GM12864 (cell line): ENCODE results near the gene CAMK2N1.

Experiments
- DNase-seq: peaks from one replicate; pipeline ENCODE4 v3.0.0-alpha.2; 2011; ENCODE audit warnings: low read depth
- H3K4me3 ChIP-seq: 2 replicates; pipeline ENCODE4 v1.5.1; 2011; ENCODE audit warnings: mild to moderate bottlenecking, low read depth, low read length, control low read depth
- TF ChIP-seq, protein P1 (sequence below): IDR thresholded peaks from 2 replicates; pipeline ENCODE4 v1.5.1; 2011; ENCODE audit warnings: low read depth, mild to moderate bottlenecking, moderate library complexity, low read length, control low read depth, inconsistent platforms; ENCODE audit errors: missing control alignments

CAMK2N1 gene

DNA sequence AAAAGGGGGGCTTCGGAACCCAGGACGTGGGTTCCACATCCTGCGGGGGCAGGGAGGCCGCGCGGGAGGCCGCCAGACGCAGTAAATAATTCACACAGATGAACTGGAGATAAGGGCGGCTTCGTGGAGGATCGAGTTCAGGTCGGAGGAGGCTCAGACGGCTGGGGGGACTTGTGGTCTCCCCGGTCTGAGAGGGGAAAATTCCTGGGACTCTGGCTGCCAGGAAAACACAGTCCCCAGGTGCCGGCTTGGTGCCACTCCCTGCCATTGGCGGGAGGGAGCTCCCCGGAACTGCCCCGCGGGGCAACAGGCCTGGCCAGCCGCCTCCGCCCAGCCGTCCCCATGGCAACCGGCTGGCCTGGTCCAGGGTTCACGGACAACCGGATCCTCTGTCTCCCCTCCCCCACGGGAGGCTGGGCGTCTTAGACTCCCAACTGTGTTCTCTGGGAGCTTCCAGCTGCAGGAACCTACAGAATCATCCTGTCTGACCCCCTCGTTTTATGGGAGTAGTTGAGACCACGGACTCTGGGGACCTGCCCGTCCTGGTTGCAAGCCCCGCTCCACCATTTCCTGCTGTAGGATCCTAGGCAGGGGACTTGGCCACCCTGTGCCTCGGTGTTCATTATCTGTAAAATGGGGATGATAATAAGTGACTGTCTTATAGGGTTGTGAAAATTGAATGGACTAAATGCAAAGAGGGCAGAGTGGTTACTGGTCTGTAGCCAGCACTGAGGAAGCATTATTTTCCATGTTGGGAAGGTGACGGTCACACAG, 9.6 kb downstream of the CAMK2N1 start:
- no peak for DNase-seq
- TF ChIP-seq, protein P1, sequence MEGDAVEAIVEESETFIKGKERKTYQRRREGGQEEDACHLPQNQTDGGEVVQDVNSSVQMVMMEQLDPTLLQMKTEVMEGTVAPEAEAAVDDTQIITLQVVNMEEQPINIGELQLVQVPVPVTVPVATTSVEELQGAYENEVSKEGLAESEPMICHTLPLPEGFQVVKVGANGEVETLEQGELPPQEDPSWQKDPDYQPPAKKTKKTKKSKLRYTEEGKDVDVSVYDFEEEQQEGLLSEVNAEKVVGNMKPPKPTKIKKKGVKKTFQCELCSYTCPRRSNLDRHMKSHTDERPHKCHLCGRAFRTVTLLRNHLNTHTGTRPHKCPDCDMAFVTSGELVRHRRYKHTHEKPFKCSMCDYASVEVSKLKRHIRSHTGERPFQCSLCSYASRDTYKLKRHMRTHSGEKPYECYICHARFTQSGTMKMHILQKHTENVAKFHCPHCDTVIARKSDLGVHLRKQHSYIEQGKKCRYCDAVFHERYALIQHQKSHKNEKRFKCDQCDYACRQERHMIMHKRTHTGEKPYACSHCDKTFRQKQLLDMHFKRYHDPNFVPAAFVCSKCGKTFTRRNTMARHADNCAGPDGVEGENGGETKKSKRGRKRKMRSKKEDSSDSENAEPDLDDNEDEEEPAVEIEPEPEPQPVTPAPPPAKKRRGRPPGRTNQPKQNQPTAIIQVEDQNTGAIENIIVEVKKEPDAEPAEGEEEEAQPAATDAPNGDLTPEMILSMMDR, result no peak
- no peak overlapping the region for H3K4me3 ChIP-seq

DNA sequence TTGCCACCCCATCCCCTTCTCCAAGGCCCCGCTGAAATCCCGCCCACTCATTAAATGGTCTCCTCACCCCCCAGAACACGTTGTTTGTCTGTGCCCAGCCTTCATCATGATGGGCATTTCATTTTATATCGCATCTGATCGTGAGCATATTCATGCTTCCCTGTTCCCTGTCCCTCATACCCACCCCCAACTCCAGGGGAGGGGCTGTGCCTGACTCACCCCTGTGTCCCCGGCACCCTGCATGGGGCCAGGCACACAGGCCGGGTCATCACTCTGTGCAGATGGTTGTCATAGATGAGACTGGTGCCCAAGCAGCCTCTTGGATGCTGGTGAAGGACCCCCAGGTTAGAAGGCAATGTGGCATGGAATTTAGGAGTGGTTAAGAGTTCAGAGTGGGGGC, 11.0 kb downstream of the CAMK2N1 start:
- TF ChIP-seq, protein P1, result no peak
- no peak for DNase-seq
- no peak overlapping the region for H3K4me3 ChIP-seq

DNA sequence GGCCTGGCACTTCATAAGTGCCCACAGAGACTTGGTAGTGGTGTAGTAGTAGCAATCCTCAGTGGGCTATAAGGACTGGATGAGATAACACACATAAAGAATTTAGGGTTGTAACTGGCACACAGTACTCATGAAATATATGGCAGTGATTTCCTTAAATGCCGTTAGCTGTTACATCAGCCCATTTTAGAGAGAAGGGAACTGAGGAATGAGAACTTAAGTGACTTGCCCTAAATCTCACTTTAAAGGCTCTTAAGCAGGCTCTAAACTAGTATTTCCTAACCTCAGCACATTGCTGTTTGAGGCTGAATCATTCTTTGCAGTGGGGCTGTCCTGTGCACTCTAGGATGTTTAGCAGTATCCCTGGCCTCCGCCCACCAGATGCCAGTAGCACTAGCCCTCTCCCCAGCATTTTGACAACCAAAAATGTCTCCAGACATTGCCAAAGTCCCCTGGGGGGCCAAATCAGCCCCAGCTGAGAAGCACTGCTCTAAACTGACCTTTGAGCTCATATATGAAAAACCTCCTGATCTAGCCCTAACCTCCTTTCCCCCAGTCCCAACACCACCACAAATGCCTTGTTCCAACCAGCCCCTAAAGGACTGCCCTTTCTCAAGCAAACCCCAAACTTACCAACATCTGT, 11.6 kb downstream of the CAMK2N1 start:
- H3K4me3 ChIP-seq, result no peak overlapping the region
- TF ChIP-seq, protein P1, result no peak
- no peak for DNase-seq

DNA sequence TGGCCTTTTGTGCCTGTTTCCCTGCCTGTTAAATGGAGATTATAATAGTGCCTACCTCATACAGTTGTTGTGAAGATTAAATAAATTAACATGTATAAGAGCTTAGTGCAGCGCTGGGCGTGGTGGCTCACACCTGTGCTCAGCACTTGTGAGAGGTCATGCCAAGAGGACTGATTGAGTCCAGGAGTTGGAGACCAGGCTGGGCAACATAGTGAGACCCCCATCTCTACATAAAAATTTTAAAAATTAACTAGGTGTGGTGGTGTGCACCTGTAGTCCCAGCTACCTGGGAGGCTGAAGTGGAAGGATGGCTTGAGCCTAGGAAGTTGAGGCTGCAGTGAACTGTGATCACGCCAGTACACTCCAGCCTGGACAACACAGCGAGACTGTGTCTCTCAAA, 12.1 kb downstream of the CAMK2N1 start:
- no peak overlapping the region for H3K4me3 ChIP-seq
- TF ChIP-seq, protein P1, result no peak
- no peak for DNase-seq

DNA sequence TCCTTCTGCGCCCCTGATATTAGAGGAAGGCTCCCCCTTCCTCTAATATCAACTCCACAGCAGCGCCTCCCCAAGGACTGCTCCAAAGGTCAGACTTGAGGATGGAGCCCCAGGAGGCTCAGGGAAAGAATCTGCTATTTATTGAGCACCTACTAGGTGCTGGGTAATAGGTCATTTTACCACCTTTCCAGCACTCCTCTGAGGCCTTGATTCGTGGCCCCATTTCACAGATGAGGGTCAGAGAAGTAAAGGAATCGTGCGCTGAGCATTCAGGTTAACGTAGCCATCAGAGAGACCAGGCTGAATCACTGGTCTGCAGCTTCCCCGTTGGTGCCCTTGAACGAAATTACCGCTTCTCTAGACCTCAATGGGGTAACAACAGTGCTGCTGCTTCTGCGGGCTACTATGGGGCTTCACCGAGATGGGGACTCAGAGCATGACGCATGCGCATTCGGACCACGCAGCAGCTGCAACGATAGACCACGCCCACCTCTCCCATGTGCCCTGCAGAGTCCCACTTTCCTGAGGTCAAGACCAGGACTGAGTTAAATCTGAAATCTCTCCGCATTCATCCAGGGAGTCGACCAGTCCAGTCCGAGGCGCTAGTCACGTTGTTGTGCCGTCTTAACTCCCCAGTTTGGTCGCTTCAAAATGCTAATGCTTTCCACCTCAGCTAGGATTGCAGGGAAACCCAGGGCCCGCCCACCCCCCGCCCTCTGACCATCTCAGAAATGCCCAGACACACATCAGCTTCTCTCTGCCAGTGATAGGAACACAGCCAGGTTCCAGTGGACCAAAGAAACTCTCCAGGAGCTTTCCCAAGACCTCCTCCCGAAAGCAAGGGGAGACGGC, 12.9 kb downstream of the CAMK2N1 start:
- TF ChIP-seq, protein P1, result no peak
- peak; percentile 10 for DNase-seq
- H3K4me3 ChIP-seq, result no peak overlapping the region

DNA sequence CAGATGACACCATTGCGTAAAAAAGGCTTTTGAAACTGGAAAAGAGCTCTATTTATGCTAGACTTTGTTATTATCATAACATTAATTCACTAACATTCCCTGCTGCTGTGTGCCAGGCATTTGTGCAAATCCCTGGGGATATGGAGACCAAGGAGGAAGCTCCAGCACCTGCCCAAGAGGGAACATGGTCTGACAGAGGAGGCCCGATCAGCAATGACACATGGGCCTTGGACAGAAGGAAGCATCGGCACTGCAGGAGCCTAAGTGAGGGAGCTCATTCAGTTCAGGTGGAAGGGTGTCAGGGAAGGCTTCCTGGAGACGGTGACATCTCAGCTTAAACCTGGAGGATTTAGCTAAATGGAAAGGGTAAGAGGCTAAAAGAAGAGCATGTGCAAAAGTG, 13.9 kb downstream of the CAMK2N1 start:
- TF ChIP-seq, protein P1, result no peak
- H3K4me3 ChIP-seq, result no peak overlapping the region
- no peak for DNase-seq
